BJ (cell line): Measurements from ENCODE around the gene CABP5. TPM values are rescaled to one million over a fixed set of nuclear protein-coding genes. Genes with fewer than 3 reads are reported as not detected.
"Not testable (repeated sequence)": the region's sequence is repeated elsewhere in the genome, so short reads cannot be mapped to it uniquely, and the experiment has no call there.

ENCODE experiments used
- CTCF ChIA-PET: fragments of 350-600 bp; formaldehyde crosslinking; extraction: SDS; loops from one replicate; lab custom pipeline; 2021; ENCODE audit warnings: antibody characterized with exemption, inconsistent platforms; lab: Yijun Ruan, JAX
- POLR2A ChIA-PET: fragments of 300-600 bp; sonication (Branson Sonifier 250); formaldehyde crosslinking; extraction: SDS; loops from one replicate; lab custom pipeline; 2021; ENCODE audit warnings: antibody characterized with exemption; lab: Charles Lee
- DNase-seq: peaks from one replicate; pipeline ENCODE4 v3.0.0-alpha.2; 2011; ENCODE audit warnings: low read depth
- H3K27me3 ChIP-seq: 2 replicates; pipeline ENCODE4 v1.6.0; 2011; ENCODE audit warnings: low read length; ENCODE audit not compliant: control insufficient read depth, insufficient read depth
- H3K36me3 ChIP-seq: 2 replicates; pipeline ENCODE4 v1.5.1; 2011; ENCODE audit warnings: low read length; ENCODE audit not compliant: control insufficient read depth, insufficient read depth
- H3K4me3 ChIP-seq: 2 replicates; pipeline ENCODE4 v1.5.1; 2011; ENCODE audit warnings: low read depth, mild to moderate bottlenecking, control low read depth, low read length
- polyA minus RNA-seq: library from RNA; depleted of rRNA, polyadenylated mRNA; stranded (reverse); fragments of >200 nt; gene quantifications from 2 replicates; pipeline ENCODE4 v1.2.3, GENCODE V29; 2011; rRNA and poly(A)+ RNA removed
- polyA plus RNA-seq: library from polyadenylated mRNA; depleted of rRNA; stranded (reverse); fragments of >200 nt; gene quantifications from 2 replicates; pipeline ENCODE4 v1.2.3, GENCODE V29; 2011; rRNA removed
- TF ChIP-seq, protein P1 (sequence below): IDR thresholded peaks from 2 replicates; pipeline ENCODE4 v1.5.1; 2011; ENCODE audit warnings: low read depth, mild to moderate bottlenecking, control low read depth, inconsistent platforms, low read length, moderate library complexity; ENCODE audit not compliant: insufficient read depth

Gene CABP5
- not detected in 2 replicates for polyA plus RNA-seq
- not detected in 2 replicates for polyA minus RNA-seq

DNA sequence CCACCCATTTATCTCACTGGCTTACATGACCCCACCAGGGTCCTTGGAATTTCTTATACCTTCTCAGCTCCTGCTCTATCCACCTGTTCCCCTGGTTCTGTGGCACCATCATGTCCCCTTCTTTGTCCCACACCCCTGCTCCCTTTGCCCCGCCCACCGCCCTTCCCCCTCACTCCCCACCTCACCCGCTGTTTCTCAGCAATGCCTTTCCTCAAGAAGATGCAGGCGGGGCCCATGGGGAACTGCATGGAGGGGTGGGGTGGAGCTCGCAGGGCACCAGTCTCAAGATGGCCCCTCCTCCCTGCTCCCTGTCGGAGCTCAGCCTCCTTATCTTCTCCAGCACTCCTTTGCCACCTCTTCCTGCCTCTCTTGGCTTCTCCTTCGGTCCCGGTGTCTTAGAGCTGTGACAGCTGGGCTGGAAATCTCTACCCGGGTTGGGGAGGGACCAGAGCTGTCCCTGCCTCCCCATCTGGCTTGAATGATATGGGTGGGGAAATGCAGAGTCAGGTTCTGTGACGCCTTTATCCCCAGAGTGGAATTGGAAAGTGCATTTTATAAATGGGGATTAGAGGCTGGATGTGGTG lies at the start of gene CABP5:
Gene CABP5, minus strand, starts transcription at position 405 of the 584 bp plus-strand sequence. Its CDS starts 157 bp downstream, at position 248.
- CTCF ChIA-PET = no interaction called here
- TF ChIP-seq, protein P1, sequence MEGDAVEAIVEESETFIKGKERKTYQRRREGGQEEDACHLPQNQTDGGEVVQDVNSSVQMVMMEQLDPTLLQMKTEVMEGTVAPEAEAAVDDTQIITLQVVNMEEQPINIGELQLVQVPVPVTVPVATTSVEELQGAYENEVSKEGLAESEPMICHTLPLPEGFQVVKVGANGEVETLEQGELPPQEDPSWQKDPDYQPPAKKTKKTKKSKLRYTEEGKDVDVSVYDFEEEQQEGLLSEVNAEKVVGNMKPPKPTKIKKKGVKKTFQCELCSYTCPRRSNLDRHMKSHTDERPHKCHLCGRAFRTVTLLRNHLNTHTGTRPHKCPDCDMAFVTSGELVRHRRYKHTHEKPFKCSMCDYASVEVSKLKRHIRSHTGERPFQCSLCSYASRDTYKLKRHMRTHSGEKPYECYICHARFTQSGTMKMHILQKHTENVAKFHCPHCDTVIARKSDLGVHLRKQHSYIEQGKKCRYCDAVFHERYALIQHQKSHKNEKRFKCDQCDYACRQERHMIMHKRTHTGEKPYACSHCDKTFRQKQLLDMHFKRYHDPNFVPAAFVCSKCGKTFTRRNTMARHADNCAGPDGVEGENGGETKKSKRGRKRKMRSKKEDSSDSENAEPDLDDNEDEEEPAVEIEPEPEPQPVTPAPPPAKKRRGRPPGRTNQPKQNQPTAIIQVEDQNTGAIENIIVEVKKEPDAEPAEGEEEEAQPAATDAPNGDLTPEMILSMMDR = no peak
- no peaks in the 10 kb centered on the region; the same call in 1 of the 2 replicates for H3K27me3 ChIP-seq
- no peak for DNase-seq
- POLR2A ChIA-PET = no interaction called here
- H3K4me3 ChIP-seq = no peak within 1 kb of the TSS
- H3K36me3 ChIP-seq = no peaks in the 10 kb centered on the region

DNA sequence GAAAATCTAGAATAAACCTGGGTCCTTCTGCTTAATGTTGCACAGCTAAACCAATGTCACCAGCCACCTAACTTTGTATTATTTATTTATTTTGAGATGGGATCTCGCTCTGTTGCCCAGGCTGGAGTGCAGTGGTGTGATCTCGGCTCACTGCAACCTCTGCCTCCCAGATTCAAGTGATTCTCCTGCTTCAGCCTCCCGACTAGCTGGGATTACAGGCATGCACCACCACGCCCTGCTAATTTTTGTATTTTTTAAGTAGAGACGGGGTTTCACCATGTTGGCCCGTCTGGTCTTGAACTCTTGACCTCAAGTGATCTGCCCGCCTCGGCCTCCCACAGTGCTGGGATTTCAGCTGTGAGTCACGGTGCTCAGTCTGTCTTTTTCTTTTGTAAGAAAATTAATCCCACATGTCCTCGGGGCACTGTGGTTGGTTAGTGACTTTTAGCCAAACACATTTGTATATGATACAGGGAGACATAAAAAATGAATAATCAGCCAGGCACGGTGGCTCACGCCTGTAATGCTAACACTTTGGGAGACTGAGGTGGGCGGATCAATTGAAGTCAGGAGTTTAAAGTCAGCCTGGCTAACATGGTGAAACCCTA lies 47.3 kb upstream of the CABP5 start:
- H3K36me3 ChIP-seq, H3K27me3 ChIP-seq, H3K4me3 ChIP-seq: not testable (repeated sequence)
- CTCF ChIA-PET = interaction anchor here (1.2 to 1.5 kb wide), 2 partner anchors 11 to 17 kb away, joined by 7 to 12 read pairs; no protein-coding TSS in a partner anchor
- POLR2A ChIA-PET = interaction anchor here (0.6 kb wide), 1 partner anchor 10 kb away, joined by 6 read pairs; no protein-coding TSS in a partner anchor
- peak; percentile 96 for DNase-seq

DNA sequence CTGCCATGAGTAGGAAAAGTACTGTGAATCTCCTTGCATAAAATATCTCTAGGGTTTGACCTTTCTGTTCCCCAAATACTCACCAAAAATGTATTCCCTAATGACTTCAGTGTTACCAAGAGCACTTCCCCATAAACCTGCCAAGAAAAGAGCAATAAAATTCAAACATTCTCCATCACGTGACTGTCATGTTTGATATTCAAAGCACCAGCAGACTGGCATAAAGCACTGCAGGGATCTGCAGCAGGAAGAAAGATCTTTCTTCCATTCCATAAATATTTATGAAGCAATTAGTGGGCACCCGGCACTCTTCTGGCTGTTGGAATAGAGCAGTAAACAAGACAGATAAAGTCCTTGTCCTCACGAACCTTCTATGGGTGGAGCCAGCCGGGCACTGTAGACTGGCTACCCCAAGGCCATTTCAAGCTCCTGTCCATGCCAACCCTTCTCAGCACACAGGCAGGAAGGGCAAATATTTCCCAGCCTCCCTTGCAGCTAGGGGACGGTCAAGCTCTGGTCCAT lies 46.5 kb upstream of the CABP5 start:
- DNase-seq = peak; percentile 56

DNA sequence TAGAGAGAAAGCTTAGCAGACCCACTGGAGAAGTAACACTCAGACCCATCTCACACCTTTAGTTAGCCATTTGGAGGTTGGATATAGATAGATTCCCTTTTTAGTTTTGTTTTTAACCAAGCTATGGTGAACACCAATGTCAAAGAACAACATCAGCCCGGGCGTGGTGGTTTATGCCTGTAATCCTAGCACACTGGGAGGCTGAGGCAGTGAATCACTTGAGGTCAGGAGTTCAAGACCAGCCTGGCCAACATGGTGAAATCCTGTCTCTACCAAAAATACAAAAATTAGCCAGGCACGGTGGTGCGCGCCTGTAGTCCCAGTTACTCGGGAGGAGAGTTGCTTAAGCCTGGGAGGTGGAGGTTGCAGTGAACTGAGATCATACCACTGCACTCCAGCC lies 45.1 kb upstream of the CABP5 start:
- CTCF ChIA-PET, POLR2A ChIA-PET, H3K4me3 ChIP-seq, DNase-seq, H3K27me3 ChIP-seq, H3K36me3 ChIP-seq: not testable (repeated sequence)

More for the DNA sequence above, 46.5 kb upstream of the CABP5 start:
- no peak overlapping the region for H3K4me3 ChIP-seq
- POLR2A ChIA-PET = no interaction called here
- CTCF ChIA-PET = interaction anchor here (1.2 to 1.5 kb wide), 2 partner anchors 12 to 18 kb away, joined by 7 to 12 read pairs; no protein-coding TSS in a partner anchor
- H3K36me3 ChIP-seq = no peaks in the 10 kb centered on the region
- TF ChIP-seq, protein P1 = no peak
- peaks cover 1% of the 10 kb centered on the region for H3K27me3 ChIP-seq

DNA sequence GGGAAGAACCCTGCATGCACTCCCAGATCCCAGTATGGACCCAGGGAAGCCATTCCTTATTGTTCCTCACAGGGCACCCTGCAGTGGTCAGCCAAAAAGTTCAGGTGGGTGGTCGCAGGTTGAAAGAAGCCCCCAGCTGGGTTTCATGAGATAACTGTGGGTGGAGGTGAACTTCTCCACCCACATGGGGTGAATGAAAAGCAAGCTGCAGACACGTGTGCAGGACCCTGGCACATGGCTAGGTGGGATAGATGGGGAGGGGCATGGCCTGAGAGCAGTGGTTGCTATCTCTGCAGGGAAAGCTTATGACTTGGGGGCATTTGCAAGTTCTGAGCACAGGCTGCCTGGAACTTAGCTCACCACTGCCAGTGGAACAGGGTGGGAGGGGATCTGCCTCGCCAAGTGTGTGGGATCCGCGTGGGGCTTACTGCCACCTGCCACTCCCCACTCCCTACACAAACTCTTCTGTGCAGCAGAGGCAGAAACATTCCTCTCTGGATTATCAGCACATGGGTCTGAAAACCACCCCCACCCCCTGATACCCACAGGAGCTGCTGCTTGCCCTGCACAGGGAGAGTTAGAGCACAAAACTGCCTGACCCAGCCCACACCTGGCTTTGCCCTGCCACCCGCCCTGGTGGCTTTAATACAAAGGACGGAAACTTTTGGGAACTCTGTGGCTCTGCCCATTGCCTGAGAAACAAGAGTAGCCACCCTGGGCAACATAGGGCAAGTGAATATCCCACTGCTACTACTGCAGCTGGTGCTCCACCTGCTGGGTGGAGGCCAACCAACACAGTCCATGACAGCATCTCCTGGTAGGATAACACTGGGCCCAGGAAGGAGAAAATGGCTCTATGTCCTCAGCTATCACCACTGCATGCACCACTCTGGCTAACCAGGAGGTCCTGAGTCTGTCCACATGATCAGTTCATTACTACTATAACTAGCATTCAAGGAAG lies 42.3 kb upstream of the CABP5 start:
- ChIA-PET CTCF (interaction anchor here (1.0 to 1.9 kb wide), 4 partner anchors 16 to 120 kb away, joined by 3 to 9 read pairs (median 3); no protein-coding TSS in a partner anchor), POLR2A (no interaction called here)
- DNase-seq = no peak
- Histone ChIP-seq H3K36me3 (no peaks in the 10 kb centered on the region), H3K27me3 (peaks cover 1% of the 10 kb centered on the region), H3K4me3 (no peak overlapping the region)
- TF ChIP-seq, protein P1 = no peak
